ES-I3 (cell line): ENCODE measurements around the gene TTLL5.
"Not testable (repeated sequence)": the region's sequence is repeated elsewhere in the genome, so short reads cannot be mapped to it uniquely, and the experiment has no call there.

Experiments
- H3K36me3 ChIP-seq: 2 replicates; pipeline ENCODE4 v1.6.1; 2013; ENCODE audit warnings: mild to moderate bottlenecking, low read length, control low read depth, moderate library complexity; ENCODE audit not compliant: insufficient read depth
- H3K4me1 ChIP-seq: 2 replicates; pipeline ENCODE4 v1.6.1; 2013; ENCODE audit warnings: mild to moderate bottlenecking, control low read depth, low read length; ENCODE audit not compliant: insufficient read depth
- H3K9ac ChIP-seq: 2 replicates; pipeline ENCODE4 v1.6.1; 2013; ENCODE audit warnings: low read depth, mild to moderate bottlenecking, low read length, moderate library complexity
- H3K9me3 ChIP-seq: 2 replicates; pipeline ENCODE4 v1.6.1; 2013; ENCODE audit warnings: mild to moderate bottlenecking, low read length, moderate library complexity; ENCODE audit not compliant: control insufficient read depth, insufficient read depth

Gene TTLL5

DNA sequence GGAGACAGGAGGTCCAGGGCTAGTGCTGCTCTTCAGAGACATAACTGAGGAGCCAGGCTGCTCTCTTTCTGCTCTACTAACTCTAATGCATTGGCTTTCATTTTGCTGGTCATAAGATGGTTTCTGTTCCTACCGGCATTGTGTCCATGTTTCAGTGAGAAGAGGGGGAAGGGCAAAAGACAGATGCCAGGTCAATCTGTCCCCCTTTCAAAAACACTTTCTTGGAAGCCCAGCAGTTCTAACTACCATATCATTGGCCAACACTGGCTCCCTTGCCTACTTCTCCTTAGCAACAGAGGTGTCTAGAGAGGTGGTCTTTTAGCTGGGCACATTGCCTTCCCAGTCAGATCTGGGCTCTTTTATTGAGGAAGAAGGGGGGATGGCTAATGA lies 256.9 kb downstream of the TTLL5 start:
- H3K4me1 ChIP-seq, result peaks cover 11% of the 10 kb centered on the region; the same call in 1 of the 2 replicates
- H3K9me3 ChIP-seq, result no peaks in the 10 kb centered on the region
- no peaks in the 10 kb centered on the region for H3K36me3 ChIP-seq
- H3K9ac ChIP-seq, result no peak overlapping the region

DNA sequence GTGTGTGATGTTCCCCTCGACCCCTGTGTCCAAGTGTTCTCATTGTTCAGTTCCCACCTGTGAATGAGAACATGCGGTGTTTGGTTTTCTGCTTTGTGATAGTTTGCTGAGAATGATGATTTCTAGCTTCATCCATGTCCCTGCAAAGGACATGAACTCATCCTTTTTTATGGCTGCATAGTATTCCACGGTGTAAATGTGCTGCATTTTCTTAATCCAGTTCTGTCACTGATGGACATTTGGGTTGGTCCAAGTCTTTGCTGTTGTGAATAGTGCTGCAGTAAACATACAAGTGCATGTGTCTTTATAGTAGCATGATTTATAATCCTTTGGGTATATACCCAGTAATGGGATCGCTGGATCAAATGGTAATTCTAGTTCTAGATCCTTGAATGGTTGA lies 259.4 kb downstream of the TTLL5 start:
- H3K9me3 ChIP-seq, H3K36me3 ChIP-seq, H3K9ac ChIP-seq: not testable (repeated sequence)
- H3K4me1 ChIP-seq, result peaks cover 11% of the 10 kb centered on the region; the same call in 1 of the 2 replicates

DNA sequence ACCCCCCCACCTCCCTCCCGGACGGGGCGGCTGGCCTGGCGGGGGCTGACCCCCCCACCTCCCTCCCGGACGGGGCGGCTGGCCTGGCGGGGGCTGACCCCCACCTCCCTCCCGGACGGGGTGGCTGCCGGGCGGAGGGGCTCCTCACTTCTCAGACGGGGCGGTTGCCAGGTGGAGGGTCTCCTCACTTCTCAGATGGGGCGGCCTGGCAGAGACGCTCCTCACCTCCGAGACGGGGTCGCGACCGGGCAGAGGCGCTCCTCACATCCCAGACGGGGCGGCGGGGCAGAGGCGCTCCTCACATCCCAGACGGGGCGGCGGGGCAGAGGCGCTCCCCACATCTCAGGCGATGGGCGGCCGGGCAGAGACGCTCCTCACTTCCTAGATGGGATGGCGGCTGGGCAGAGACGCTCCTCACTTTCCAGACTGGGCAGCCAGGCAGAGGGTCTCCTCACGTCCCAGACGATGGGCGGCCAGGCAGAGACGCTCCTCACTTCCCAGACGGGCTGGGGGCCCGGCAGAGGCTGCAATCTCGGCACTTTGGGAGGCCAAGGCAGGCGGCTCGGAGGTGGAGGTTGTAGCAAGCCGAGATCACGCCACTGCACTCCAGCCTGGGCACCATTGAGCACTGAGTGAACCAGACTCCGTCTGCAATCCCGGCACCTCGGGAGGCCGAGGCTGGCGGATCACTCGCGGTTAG lies 264.2 kb downstream of the TTLL5 start:
- H3K9me3 ChIP-seq, H3K36me3 ChIP-seq, H3K4me1 ChIP-seq, H3K9ac ChIP-seq: not testable (repeated sequence)

DNA sequence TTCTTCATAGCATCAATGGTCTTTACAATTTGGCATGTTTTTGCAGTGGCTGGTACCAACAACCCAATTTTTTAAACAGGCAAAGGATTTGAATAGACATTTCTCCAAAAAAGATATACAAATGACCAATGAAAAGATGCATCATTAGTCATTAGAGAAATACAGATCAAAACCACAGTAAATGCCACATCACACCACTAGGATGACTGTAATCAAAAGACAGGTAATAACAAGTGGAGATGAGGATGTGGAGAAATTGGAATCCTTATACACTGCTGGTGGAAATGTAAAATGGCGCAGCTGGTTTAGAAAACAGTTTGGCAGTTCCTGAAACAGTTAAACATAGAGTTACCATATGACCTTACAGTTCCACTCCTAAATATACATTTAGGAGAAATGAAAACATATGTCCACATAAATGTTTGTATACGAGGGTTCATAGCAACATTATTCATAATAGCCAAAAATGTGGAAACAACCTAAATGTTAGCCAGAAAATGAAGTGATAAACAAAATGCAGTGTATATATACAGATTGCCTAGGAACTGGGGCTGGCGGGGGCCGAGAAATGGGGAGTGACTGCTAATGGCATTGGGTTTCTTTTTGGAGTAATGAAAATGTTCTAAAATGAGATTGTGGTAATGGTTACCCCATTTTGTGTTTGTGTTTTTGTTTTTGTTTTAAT lies 265.5 kb downstream of the TTLL5 start:
- no peaks in the 10 kb centered on the region for H3K9me3 ChIP-seq
- no peak overlapping the region for H3K9ac ChIP-seq
- H3K36me3 ChIP-seq, result no peaks in the 10 kb centered on the region
- H3K4me1 ChIP-seq, result peaks cover 3% of the 10 kb centered on the region; the same call in 1 of the 2 replicates

DNA sequence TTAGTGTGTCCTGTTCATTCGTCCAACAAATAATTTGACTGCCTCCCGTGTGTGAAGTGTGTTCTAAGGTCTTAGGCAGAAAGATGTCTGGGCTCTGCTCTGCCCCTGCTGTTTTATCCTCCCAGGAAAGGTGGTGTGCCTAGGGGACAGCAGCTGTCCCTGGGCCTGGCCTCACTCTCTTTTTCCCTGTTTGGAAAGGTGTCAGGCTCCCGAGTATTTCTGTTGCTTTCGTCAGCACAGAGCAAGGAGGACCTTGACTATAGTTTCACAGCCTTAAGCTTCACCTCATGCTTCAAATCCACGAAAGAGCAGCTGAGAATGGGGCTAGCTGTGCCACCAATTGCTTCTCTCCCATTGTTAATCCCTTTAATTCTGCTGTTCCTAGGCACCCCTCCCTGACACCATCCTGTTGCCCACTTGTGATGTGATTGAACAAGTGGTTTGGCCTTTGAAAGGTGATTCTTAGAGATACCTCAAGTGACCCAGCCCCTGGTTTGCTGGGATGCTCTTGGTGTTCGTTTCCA lies 266.6 kb downstream of the TTLL5 start:
- no peak overlapping the region for H3K9ac ChIP-seq
- no peaks in the 10 kb centered on the region for H3K36me3 ChIP-seq
- H3K4me1 ChIP-seq, result peaks cover 3% of the 10 kb centered on the region; the same call in 1 of the 2 replicates
- H3K9me3 ChIP-seq, result no peaks in the 10 kb centered on the region

DNA sequence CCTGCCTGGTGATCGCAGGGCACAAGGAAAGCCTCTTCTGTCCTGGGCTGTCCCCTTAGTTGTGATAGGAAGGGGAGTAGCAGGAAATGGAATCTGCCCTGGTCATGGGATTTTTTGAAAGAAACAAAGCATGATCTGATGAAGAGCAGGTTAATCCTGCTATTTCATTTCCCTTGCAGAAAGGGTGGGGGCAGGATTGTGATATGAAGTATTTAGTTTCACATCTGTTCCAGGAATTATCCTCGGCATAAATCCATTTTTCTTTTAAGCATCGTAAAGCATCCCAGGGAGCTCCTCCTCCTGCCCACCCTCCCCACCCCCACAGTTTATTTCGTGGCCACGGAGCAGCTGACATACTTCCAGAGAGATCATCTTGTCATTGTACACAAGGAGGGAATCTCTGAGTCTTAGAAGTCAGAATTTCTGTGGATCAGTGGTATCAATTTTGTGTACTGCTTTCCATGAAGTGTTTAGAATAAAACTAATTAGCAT lies 267.7 kb downstream of the TTLL5 start:
- peaks cover 3% of the 10 kb centered on the region; the same call in 1 of the 2 replicates for H3K4me1 ChIP-seq

DNA sequence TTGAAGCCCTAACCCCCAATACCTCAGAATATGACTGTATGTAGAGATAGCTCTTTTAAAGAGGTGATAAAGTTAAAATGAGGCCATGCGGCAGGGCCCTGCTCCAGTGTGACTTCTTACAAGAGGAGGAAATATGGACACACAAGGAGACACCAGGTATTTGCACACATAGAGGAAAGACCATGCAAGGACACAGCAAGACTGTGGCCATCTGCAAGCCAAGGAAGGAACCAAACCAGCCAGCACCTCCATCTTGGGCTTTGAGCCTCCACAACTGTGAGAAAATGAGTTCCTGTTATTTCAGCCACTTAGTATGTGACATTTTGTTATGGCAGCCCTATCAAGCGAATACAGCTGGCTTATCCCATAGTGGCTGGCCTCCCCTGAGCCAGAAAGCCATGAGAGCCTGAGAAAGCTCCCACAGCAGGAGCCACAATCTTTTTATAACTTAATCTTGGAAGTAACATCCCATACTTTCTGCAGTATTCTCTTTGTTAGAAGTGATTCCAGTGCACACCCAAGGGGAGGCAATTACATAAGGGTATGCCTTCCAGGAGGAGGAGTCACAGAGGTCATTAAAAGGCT lies 272.8 kb downstream of the TTLL5 start:
- H3K9ac ChIP-seq, result no peak overlapping the region
- H3K9me3 ChIP-seq, result no peaks in the 10 kb centered on the region
- no peaks in the 10 kb centered on the region for H3K4me1 ChIP-seq
- H3K36me3 ChIP-seq, result no peaks in the 10 kb centered on the region

More for the DNA sequence above, 267.7 kb downstream of the TTLL5 start:
- H3K36me3 ChIP-seq, result no peaks in the 10 kb centered on the region
- H3K9ac ChIP-seq, result no peak overlapping the region
- H3K9me3 ChIP-seq, result no peaks in the 10 kb centered on the region

DNA sequence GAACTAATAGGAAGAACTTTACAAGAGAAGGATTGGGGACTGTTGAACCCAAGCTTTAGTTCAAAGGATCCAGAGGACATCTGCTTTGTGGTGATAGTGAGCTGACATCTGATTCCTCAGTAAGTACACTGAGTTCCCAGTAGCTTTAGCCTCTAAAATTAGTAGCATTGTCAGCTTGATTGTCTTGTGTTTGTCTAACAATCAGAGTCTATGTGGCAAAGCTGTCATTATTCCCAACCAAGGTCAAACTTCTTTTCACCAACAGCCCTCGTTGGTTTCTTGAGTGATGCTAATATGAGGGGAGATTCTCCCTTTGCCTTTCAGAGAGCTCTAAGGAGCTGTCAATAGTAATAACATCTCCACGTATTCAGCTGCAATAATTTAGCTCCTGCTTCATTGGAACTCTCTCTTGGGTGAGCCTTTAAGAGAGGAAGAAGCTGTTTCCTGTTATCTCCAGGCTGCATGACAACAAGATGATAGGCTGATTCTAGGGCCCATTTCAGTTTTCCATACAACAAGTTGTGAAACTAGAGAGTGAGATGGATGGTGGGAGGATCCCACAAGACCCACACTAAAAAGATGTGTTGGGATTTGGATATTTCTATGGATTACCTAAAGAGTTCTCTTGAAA lies 274.1 kb downstream of the TTLL5 start:
- no peaks in the 10 kb centered on the region for H3K4me1 ChIP-seq
- no peaks in the 10 kb centered on the region for H3K36me3 ChIP-seq
- no peaks in the 10 kb centered on the region for H3K9me3 ChIP-seq
- H3K9ac ChIP-seq, result no peak overlapping the region

DNA sequence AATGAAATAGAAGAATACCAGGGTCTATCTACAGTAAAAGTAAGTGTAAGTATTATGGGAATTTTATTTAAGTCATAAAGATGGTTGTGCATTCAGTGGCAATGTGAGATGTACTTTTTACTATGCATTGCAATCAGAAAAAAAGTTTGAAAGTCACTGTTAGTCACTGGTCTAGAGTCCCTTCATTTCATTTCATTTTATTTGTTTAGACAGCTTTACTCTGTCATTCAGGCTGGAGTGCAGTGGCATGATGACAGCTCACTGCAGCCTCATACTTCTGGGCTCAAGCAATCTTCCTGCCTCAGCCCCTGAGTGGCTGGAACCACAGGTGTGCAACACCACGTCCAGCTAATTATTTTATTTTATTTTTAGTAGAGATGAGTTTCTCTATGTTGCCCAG lies 278.2 kb downstream of the TTLL5 start:
- H3K9ac ChIP-seq, result no peak overlapping the region
- no peaks in the 10 kb centered on the region for H3K9me3 ChIP-seq
- no peaks in the 10 kb centered on the region for H3K36me3 ChIP-seq
- no peaks in the 10 kb centered on the region for H3K4me1 ChIP-seq

DNA sequence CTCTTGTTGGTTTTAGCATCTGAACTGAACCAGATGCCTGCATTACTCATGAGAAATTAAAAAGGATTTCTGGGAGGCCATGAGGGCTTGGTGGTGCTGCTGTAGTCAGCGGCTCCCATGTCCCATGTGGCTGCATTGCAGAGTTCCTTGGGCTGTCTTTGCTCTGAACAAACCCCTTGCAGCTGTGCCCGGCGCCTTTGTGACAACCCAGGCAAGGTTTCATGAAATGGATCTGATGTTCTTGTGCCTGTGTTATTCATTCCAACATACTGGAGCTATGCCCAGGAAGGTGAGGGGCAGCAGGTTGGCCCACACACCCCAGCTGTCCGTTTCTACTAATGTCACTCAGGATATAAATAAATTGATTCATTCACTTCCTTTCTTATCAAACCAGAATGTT lies 280.0 kb downstream of the TTLL5 start:
- Histone ChIP-seq H3K9ac (no peak overlapping the region), H3K4me1 (no peaks in the 10 kb centered on the region)

DNA sequence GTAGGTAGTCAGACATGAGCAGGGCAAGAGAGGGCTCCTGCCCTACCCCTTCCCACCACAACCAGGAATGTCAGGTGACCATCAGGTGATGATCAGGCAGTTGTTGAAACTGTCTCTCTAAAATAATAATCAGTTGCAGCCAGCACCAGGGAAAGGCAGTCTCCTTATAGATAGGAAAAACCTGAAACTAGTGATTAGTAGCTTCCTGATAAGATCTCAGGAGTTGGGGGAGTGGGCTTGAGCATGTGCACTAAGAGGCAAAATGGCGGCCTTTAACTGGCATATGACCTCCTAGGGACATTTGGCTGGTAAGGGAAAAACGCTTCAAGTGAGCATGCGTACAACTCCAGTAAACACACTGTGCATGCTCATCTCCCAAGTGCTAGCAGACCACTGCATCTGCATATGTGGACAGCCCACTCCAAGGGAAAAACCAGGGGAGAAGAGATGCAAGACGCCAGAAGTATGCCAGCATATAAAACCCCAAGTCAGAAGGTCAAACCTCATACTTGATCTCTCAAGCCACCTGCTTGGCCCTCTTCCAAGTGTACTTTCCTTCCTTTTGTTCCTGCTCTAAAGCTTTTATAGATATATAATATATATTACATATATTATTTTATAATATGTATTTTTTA lies 283.7 kb downstream of the TTLL5 start:
- H3K36me3 ChIP-seq, result no peaks in the 10 kb centered on the region
- H3K9ac ChIP-seq, result no peak overlapping the region
- H3K9me3 ChIP-seq, result no peaks in the 10 kb centered on the region
- H3K4me1 ChIP-seq, result no peaks in the 10 kb centered on the region

More for the DNA sequence above, 280.0 kb downstream of the TTLL5 start:
- Histone ChIP-seq H3K9me3 (no peaks in the 10 kb centered on the region), H3K36me3 (no peaks in the 10 kb centered on the region)

DNA sequence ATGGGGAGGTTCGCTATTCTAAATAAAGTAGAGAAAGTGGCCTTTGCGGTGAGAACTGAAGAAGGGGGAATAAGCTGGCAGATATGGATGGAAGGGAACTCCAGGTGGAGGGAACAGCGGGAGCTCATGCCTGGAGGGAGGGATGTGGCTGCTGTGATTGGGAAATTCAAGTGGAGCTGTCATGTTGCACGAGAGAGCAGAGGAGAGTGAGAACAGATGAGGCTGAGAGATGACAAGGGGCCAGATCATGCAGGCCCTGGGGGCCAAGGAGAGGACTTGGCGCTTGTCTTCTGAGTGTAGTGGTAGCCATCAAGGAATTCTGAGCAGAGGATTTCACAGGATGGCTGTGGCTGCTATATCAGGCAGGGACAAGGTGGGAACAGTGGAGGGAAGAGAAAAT lies 285.7 kb downstream of the TTLL5 start:
- Histone ChIP-seq H3K9ac (no peak overlapping the region), H3K36me3 (no peaks in the 10 kb centered on the region), H3K4me1 (no peaks in the 10 kb centered on the region), H3K9me3 (no peaks in the 10 kb centered on the region)

DNA sequence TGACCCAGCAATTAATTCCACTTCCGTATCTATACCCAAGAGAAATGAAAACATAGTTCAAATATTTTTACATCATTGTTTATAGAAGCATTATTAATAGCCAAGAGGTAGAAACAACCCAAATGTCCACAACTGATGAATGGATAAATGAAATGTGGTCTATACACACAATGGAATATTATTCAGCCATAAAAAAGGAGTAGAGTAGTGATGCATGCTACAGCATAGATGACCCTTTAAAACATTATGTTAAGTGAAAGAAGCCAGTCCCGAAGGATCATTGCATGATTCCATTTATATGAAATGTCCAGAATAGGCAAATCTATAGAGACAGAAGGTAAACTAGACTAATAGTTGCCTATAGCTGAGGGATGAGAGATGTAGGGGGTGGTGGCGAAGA lies 291.4 kb downstream of the TTLL5 start:
- no peak overlapping the region for H3K9ac ChIP-seq
- no peaks in the 10 kb centered on the region for H3K36me3 ChIP-seq
- H3K4me1 ChIP-seq, result no peaks in the 10 kb centered on the region
- no peaks in the 10 kb centered on the region for H3K9me3 ChIP-seq

DNA sequence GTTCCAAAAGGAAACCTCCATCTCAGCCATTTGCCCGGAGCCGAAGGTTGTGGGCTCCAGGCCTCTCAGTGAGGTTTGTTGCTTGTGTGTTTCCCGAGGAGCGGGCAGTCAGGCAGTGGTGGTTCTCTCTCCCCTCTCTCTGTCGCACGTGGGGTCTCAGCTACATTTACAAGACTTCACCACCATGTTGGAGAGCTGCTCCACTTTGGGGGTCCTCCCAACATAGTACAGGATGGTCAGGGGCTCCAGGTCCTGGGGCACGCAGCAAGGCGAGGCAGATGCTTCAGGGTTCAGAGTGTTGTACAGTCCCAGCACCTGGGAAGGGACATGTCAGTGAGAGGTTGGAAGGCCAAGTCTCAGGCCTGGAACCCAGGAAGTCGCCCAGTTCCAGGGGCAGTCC lies 298.0 kb downstream of the TTLL5 start:
- Histone ChIP-seq H3K9me3 (no peaks in the 10 kb centered on the region), H3K4me1 (no peaks in the 10 kb centered on the region), H3K36me3 (no peaks in the 10 kb centered on the region), H3K9ac (no peak overlapping the region)
